Activated gamma-delta T cell (primary cell): ENCODE data around the gene SLC26A11.
"Not testable (repeated sequence)": the region's sequence is repeated elsewhere in the genome, so short reads cannot be mapped to it uniquely, and the experiment has no call there.

ENCODE experiments used
- DNase-seq: peaks from one replicate; lab custom pipeline; 2025; lab: John Stamatoyannopoulos, UW

The SLC26A11 gene

GRCh38 chr17:80260791-80261158, 40.5 kb downstream of the SLC26A11 start, which contains the start of gene RNF213:
RNF213 (plus strand) TSS chr17:80260852; CDS start chr17:80263682, 2,830 bp downstream.
- peak; percentile 50 for DNase-seq

- peak; percentile 36 for DNase-seq
Measured at GRCh38 chr17:80261159-80261894, 41.1 kb downstream of the SLC26A11 start.

DNA sequence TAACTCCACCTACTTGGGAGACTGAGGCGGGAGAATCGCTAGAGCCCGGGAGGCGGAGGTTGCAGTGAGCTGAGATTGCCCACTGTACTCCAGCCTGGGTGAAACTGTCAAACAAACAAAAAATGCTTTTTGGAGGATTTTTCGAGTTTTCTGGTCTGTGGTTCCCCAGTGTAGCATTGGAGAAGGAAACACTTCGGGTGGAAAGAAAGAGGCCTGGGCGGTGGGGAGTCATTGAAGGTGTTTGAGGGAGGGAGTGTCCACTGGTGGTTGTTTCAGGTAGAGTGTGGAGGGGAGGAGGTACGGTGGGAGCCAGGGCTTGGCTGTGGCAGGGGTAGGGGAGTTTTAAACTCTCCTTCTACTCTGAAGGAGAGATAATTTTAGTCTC, 41.7 kb downstream of the SLC26A11 start:
- DNase-seq, result no peak

- DNase-seq, result no peak
Measured at GRCh38 chr17:80262291-80262690, 42.1 kb downstream of the SLC26A11 start.

DNA sequence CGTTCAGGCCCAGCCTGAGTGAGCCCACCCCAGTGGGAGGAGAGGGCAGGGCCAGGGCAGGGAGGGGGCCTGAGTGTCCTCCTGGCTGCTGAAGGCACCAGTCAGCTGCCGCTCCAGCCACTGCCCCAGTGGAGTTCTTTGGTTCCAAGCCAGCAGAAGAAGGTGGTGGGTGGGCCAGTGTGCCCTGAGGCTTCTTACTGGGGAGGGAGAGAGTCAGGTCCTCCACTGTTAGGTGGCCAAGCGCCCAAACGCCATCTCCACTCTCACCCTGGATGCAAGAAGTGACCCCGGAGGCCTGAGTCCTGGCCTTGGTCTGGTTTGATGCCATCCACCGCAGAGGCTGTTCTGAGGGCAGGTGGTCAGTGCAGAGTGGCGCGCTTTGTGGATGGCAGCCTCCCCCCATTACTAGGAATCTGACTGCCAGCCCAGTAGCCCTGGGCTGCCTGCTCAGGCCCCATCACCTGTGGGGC, 42.6 kb downstream of the SLC26A11 start:
- no peak for DNase-seq

DNA sequence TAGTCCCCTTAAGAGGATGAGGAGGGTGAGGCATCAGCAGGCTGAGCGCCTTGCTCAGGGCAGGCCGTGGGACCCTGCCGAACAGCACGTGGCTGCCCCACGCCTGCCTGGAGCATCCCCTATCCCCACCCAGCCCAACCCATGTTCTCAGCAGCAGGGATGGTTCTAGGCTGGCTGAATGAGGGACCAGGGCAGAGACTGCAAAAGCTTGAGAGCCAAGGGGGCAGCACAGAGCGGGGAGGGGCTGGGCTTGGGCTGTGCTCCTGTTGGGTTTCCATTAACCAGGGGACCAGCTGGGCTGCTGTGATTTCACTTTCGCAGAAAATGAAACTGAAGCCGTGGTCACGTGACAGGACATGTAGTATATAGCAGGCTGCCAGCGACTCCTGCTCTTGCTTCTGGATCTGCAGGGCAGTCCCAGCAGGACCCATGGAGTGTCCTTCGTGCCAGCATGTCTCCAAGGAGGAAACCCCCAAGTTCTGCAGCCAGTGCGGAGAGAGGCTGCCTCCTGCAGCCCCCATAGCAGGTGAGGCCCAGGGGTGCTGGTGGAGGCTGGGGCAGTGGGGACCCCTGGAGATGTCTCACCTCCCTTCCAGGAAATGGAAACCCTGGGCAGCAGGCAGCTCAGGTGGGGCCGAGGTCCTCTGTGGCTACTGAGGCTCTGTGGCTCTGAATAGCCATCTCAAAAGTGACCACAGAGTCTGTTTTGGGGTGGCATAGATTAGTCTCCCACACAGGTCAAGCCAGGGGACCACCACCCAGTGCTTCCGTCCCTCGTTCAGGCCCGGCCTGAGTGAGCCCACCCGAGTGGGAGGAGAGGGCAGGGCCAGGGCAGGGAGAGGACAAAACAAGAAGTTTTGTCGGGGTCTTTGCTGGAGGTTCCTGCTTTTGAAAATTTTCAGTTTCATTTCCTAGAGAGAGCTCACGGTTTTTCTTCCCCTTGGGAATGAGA, 43.3 kb downstream of the SLC26A11 start:
- DNase-seq, result no peak

- peak; percentile 28 for DNase-seq
Measured at GRCh38 chr17:80264205-80265075, 44.2 kb downstream of the SLC26A11 start.

- DNase-seq, result no peak
Measured at GRCh38 chr17:80265205-80266068, 45.2 kb downstream of the SLC26A11 start.

DNA sequence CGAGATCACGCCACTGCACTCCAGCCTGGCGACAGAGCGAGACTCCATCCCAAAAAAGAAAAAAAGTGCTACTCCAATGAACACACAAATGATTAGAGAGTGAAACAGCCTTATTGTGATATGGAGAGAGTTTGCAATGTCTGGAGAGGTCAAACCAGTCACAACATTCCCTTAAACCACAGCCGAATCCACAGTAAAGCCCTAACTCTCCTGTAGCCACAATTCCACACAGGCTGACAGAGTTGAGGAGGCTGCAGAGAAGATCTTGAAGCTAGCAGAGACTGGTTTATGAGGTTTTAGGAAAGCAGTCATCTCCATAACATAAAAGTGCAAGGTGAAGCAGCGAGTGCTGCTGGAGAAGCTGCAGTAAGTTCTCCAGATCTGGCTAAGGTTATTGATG, 47.2 kb downstream of the SLC26A11 start:
- no peak for DNase-seq

GRCh38 chr17:80268427-80268826, 48.2 kb downstream of the SLC26A11 start:
- no peak for DNase-seq

- DNase-seq, result no peak
Measured at GRCh38 chr17:80269405-80269807, 49.2 kb downstream of the SLC26A11 start.

DNA sequence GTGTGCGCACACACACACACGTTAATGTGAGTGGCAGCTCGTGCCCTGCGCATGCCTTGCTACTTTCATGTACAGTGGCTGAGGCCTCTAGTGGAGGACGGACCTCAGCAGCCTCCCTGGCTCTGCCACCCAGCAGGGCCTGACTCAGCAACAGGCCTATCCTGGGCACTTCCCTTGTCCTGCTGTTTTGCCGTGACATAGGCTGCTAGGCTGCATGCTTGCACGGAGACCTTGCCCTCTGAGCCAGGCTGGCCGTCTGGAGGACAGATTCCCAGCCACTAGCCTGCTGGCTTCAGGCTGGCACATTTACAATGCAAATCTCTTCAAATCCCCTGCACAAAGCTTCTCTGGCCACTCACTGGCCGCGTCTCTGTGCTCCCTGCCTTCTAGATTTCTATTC, 49.9 kb downstream of the SLC26A11 start:
- no peak for DNase-seq

DNA sequence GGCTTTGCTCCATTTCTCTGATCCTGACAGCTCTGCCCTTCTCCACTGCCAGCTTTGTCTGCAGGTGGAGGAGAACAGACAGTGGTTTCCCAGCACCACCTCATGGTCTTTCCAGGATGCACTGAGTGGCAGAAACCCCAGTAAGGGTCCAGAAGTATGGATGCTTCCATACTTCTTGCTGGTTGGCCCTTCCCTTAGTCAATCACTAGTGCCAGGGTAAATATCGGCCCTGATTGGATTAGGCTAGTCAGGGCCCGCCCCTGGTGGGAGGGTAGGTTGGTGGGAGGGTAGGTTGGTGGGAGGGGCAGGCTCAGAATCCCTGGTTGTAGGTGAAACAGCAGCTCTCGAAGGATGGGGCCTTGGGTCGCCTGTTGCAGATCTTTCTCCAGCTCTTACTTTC, 50.6 kb downstream of the SLC26A11 start:
- no peak for DNase-seq

DNA sequence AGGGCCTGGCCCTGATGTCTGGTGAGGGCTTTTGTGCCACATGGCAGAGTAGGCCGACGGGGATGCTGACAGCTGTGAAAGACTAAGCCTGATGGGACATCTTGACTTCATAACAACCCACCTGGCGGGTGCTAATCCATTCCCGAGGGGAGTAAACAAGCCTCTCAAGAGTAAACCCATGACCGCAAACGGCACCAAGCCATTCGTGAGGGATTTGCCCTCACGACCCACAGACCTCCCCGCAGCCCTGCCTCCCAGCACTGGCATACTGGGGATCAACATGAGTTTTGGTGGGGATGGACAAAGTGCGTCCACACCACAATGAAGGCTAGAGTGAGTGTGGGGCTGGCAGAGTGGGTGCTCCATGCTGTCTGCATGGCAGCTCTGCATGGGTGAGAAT, 52.1 kb downstream of the SLC26A11 start:
- DNase-seq, result no peak

- no peak for DNase-seq
Measured at GRCh38 chr17:80274331-80274730, 54.1 kb downstream of the SLC26A11 start.

- no peak for DNase-seq
Measured at GRCh38 chr17:80274871-80275449, 54.7 kb downstream of the SLC26A11 start.

- not testable (repeated sequence) for DNase-seq
Measured at GRCh38 chr17:80275857-80276256, 55.6 kb downstream of the SLC26A11 start.

DNA sequence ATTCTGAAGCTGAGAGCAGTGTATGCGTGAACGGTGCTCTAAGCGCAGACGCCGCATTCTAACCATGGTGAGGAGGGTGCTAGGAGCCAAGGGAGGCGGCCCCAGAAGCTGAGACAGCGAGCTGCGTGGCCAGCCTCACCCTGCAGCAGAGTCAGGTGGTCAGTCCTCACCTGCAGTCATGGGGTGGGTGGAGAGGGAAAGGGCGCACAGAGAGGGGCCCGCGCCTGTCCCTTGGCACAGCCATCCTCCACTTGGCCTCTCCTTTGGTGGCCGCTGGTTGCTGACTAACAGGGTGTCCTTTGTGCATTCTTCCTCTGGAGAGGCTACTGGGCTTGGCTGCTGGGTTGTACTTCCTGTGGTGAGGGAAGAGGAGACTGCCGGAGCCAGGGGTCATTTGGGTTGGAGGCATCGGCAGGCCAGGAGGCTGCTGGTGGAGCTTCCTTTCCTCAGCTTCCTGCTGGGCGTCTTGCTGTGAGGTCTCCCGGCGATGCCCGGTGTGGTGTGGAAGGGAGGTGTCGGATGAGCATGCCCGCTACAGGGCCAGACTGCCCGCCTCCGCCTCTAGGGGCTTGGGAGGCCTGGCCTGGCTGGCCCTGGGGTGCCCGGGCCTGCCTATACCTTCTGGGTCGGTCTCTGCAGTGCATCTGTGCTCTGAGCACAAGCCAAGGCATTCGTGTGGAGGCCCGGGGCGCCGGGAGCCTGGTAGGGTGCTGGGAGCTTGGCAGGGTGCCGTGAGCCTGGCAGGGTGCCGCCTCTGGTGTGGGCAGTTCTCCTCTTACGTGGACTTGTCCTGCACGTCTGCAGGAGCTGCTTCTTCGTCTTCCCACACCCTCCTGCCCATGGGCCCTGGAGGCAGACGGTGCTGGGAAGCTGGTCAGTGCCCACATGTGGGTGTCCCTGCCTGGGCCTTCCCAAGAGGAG, 57.8 kb downstream of the SLC26A11 start:
- no peak for DNase-seq

DNA sequence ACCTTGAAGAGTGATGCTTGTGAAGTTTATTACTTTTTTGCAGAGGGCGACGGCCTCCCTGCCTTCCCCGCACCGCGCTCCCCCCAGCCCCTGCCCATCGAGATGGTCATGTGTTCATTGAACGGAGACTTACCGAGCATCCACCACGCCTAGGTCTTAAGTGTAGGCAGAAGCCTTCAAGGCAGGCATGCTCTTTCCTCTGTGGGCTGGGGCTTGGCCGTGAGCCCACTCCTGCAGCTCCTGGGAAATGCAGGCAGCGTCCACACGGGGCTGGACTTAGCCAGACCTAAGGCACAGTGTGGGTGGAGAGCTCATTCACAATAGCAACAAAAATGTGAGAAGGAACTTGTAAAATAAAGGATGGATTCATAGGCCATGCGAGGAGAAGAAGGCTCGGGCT, 59.7 kb downstream of the SLC26A11 start:
- no peak for DNase-seq
